ENCODE data around the gene MAPKAPK2. TPM values are rescaled to one million over a fixed set of nuclear protein-coding genes. Genes with fewer than 3 reads are reported as not detected.
"Not testable (repeated sequence)": the region's sequence is repeated elsewhere in the genome, so short reads cannot be mapped to it uniquely, and the experiment has no call there.

MAPKAPK2 gene
- polyA plus RNA-seq, 3 donors: 1.6 to 56.9 (median 2.2) TPM

DNA sequence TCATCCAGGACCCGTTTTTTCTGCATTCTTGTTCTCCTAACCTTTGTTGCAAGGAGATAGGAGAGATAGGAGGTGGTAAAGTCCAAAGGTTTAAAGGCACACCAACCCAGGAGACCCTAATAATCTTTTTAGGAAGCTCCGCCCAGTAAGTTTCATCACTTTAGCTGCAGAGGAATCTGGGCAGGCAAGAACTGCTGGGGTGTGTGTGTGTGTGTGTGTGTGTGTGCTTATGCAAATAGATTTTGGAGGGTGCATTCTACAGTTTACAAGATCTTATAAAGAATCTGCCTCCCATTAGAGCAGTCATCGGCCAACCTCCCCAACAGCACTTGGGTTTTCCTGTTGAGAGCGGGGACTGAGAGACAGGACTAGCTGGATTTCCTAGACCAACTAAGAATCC lies 91.5 kb downstream of the MAPKAPK2 start:
- TF ChIP-seq, protein P1, sequence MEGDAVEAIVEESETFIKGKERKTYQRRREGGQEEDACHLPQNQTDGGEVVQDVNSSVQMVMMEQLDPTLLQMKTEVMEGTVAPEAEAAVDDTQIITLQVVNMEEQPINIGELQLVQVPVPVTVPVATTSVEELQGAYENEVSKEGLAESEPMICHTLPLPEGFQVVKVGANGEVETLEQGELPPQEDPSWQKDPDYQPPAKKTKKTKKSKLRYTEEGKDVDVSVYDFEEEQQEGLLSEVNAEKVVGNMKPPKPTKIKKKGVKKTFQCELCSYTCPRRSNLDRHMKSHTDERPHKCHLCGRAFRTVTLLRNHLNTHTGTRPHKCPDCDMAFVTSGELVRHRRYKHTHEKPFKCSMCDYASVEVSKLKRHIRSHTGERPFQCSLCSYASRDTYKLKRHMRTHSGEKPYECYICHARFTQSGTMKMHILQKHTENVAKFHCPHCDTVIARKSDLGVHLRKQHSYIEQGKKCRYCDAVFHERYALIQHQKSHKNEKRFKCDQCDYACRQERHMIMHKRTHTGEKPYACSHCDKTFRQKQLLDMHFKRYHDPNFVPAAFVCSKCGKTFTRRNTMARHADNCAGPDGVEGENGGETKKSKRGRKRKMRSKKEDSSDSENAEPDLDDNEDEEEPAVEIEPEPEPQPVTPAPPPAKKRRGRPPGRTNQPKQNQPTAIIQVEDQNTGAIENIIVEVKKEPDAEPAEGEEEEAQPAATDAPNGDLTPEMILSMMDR (IDR thresholded peaks at IDR 0.05): no peak
- Mint-ChIP-seq H3K36me3 (no peaks in the 10 kb centered on the region), H3K27me3 (ENCODE audit: low read depth in 3 of 3) (peaks cover 0 to 3% (median 0%) of the 10 kb centered on the region in 3 donors), H3K9me3 (no peaks in the 10 kb centered on the region), H3K27ac (no peak overlapping the region), H3K4me1 (peaks cover 53% of the 10 kb centered on the region), H3K4me3 (no peak overlapping the region)
- Histone ChIP-seq H3K4me2 (replicated peaks; ENCODE audit: extremely low read depth, low read length, poor library complexity, severe bottlenecking) (no peak overlapping the region), H3K4me3 (replicated peaks in 1 of 3; ENCODE audit: low read depth in 2 of 3, low read length in 3 of 3) (no peak overlapping the region), H3K4me1 (ENCODE audit: control insufficient read depth in 1 of 2, insufficient read depth in 2 of 2, low read length in 2 of 2) (peaks cover 73 to 80% of the 10 kb centered on the region in 2 donors), H3K27me3 (ENCODE audit: control insufficient read depth in 2 of 2, insufficient read depth in 2 of 2, low read length in 2 of 2) (no peaks in the 10 kb centered on the region), H2AFZ (ENCODE audit: insufficient read depth, low read depth, low read length, poor library complexity, severe bottlenecking) (no peak overlapping the region), H3K79me2 (ENCODE audit: insufficient read depth, low read length) (no peaks in the 10 kb centered on the region), H3K36me3 (replicated peaks in 1 of 2; ENCODE audit: control insufficient read depth in 1 of 2, insufficient read depth in 2 of 2, low read length in 2 of 2) (no peaks in the 10 kb centered on the region), H3K9ac (ENCODE audit: insufficient read depth, low read length, poor library complexity, severe bottlenecking) (no peak overlapping the region), H4K20me1 (ENCODE audit: insufficient read depth, low read length) (no peaks in the 10 kb centered on the region), H3K9me3 (replicated peaks in 1 of 2; ENCODE audit: control insufficient read depth in 1 of 2, insufficient read depth in 1 of 2, low read length in 2 of 2) (no peaks in the 10 kb centered on the region), H3K27ac (ENCODE audit: low read depth in 1 of 2, low read length in 2 of 2) (no peak overlapping the region)
- WGBS (ENCODE audit: insufficient coverage): no CpG with 5 or more reads among the region's 4 CpGs
- intact Hi-C loops (cut with micrococcal nuclease): loop anchor here in 1 of 2 donors (10.0 kb wide), 1 partner anchor 59 kb away; no protein-coding TSS in a partner anchor
- no peak for DNase-seq

DNA sequence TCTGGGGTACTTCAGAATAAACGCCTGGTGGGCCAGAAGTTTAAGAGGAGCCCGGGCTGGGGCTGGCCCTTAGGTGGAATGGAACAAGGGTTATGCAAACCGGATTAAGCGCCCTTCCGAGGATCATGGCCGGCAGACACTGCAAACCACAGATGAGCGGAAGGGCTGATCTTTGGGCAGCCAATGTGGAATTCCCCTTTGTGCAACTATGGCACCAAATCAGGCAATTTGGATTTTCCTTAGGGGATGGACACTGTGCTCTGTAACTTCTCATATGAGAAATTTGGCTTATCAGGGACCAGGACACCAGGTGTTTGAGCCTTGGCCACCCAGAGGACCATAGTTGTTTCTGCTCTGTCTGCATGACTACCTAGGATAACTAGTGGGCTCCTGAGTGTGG lies 93.3 kb downstream of the MAPKAPK2 start:
- no peak for DNase-seq
- no peaks in the 10 kb centered on the region for H4K20me1 ChIP-seq (ENCODE audit: insufficient read depth, low read length)
- H3K79me2 ChIP-seq (ENCODE audit: insufficient read depth, low read length): no peaks in the 10 kb centered on the region
- no peaks in the 10 kb centered on the region for H3K9me3 ChIP-seq (replicated peaks in 1 of 2; ENCODE audit: control insufficient read depth in 1 of 2, insufficient read depth in 1 of 2, low read length in 2 of 2)
- H3K36me3 Mint-ChIP-seq: no peaks in the 10 kb centered on the region
- H2AFZ ChIP-seq (ENCODE audit: insufficient read depth, low read depth, low read length, poor library complexity, severe bottlenecking): no peak overlapping the region
- H3K4me3 Mint-ChIP-seq: no peak overlapping the region
- intact Hi-C loops (cut with micrococcal nuclease): loop anchor here in 1 of 2 donors (10.0 kb wide), 1 partner anchor 57 kb away; no protein-coding TSS in a partner anchor
- no peak overlapping the region for H3K27ac Mint-ChIP-seq
- no peak overlapping the region for H3K9ac ChIP-seq (ENCODE audit: insufficient read depth, low read length, poor library complexity, severe bottlenecking)
- no peak overlapping the region for H3K4me2 ChIP-seq (replicated peaks; ENCODE audit: extremely low read depth, low read length, poor library complexity, severe bottlenecking)
- no peaks in the 10 kb centered on the region for H3K36me3 ChIP-seq (replicated peaks in 1 of 2; ENCODE audit: control insufficient read depth in 1 of 2, insufficient read depth in 2 of 2, low read length in 2 of 2)
- WGBS (ENCODE audit: insufficient coverage): 85% methylated on average over 4 of the region's 7 CpGs
- H3K27ac ChIP-seq (ENCODE audit: low read depth in 1 of 2, low read length in 2 of 2): no peak overlapping the region
- no peak overlapping the region for H3K4me3 ChIP-seq (replicated peaks in 1 of 3; ENCODE audit: low read depth in 2 of 3, low read length in 3 of 3)
- no peaks in the 10 kb centered on the region for H3K9me3 Mint-ChIP-seq
- H3K4me1 ChIP-seq (ENCODE audit: control insufficient read depth in 1 of 2, insufficient read depth in 2 of 2, low read length in 2 of 2): peaks cover 59 to 62% of the 10 kb centered on the region in 2 donors
- no peaks in the 10 kb centered on the region for H3K27me3 ChIP-seq (ENCODE audit: control insufficient read depth in 2 of 2, insufficient read depth in 2 of 2, low read length in 2 of 2)
- TF ChIP-seq, protein P1 (IDR thresholded peaks at IDR 0.05): no peak
- peaks cover 44% of the 10 kb centered on the region for H3K4me1 Mint-ChIP-seq
- peaks cover 0 to 4% (median 0%) of the 10 kb centered on the region in 3 donors for H3K27me3 Mint-ChIP-seq (ENCODE audit: low read depth in 3 of 3)

DNA sequence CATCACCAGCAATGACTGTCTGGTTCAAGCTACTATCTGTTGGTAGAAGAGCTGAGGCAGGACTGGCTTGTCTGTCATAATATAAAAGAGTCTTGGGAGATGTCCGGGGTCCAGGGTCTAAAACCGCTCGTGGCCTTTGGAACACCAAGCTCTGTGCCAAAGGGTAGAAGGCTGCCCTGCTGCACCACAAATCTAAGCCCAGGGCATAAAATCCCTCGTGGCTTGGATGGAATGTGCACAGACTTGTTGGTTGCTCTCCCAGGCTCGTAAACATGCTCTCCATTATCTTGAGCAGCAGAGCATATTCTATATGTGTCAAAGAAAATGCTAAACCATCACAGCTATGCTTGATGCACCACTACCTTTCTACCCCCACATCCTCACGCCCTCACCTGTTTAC lies 94.2 kb downstream of the MAPKAPK2 start:
- not testable (repeated sequence) for H3K9ac ChIP-seq (ENCODE audit: insufficient read depth, low read length, poor library complexity, severe bottlenecking); H3K9me3 ChIP-seq (replicated peaks in 1 of 2; ENCODE audit: control insufficient read depth in 1 of 2, insufficient read depth in 1 of 2, low read length in 2 of 2); H3K9me3 Mint-ChIP-seq; H4K20me1 ChIP-seq (ENCODE audit: insufficient read depth, low read length); H3K27ac ChIP-seq (ENCODE audit: low read depth in 1 of 2, low read length in 2 of 2); H3K27ac Mint-ChIP-seq; H3K36me3 Mint-ChIP-seq; H3K79me2 ChIP-seq (ENCODE audit: insufficient read depth, low read length); DNase-seq; H3K27me3 Mint-ChIP-seq (ENCODE audit: low read depth in 3 of 3); H3K27me3 ChIP-seq (ENCODE audit: control insufficient read depth in 2 of 2, insufficient read depth in 2 of 2, low read length in 2 of 2); H3K4me2 ChIP-seq (replicated peaks; ENCODE audit: extremely low read depth, low read length, poor library complexity, severe bottlenecking); H3K4me3 Mint-ChIP-seq; H2AFZ ChIP-seq (ENCODE audit: insufficient read depth, low read depth, low read length, poor library complexity, severe bottlenecking); H3K36me3 ChIP-seq (replicated peaks in 1 of 2; ENCODE audit: control insufficient read depth in 1 of 2, insufficient read depth in 2 of 2, low read length in 2 of 2)
- Histone ChIP-seq H3K4me3 (replicated peaks in 1 of 3; ENCODE audit: low read depth in 2 of 3, low read length in 3 of 3) (peak overlapping the region in 1 of 3 experiments; percentile 4), H3K4me1 (ENCODE audit: control insufficient read depth in 1 of 2, insufficient read depth in 2 of 2, low read length in 2 of 2) (peaks cover 50 to 53% of the 10 kb centered on the region in 2 donors)
- intact Hi-C loops (cut with micrococcal nuclease): loop anchor here in 1 of 2 donors (10.0 kb wide), 1 partner anchor 56 kb away; no protein-coding TSS in a partner anchor
- H3K4me1 Mint-ChIP-seq: peaks cover 35% of the 10 kb centered on the region
- WGBS (ENCODE audit: insufficient coverage): 100% methylated on average over 6 of the region's 6 CpGs

Data from CD14-positive monocyte (primary cell).